Parathyroid adenoma (tissue), 2 donors: ENCODE measurements around the gene MUC16.

Source experiments
- H2AFZ ChIP-seq: fragments of 300-600 bp; sonication (generic); one replicate; pipeline ENCODE4 v1.7.0; 2017; ENCODE audit warnings: antibody characterized with exemption, mild to moderate bottlenecking
- H3K27ac ChIP-seq: fragments of 300-600 bp; sonication (generic); one replicate; pipeline ENCODE4 v1.7.0; 2017
- H3K27me3 ChIP-seq: fragments of 300-600 bp; sonication (generic); one replicate; pipeline ENCODE4 v1.7.0; 2017; ENCODE audit warnings: low read length; ENCODE audit not compliant: control insufficient read depth, insufficient read depth
- H3K36me3 ChIP-seq: fragments of 300-600 bp; sonication (generic); one replicate; pipeline ENCODE4 v1.7.0; 2017; ENCODE audit warnings: low read length; ENCODE audit not compliant: control insufficient read depth, insufficient read depth
- H3K4me1 ChIP-seq: fragments of 300-600 bp; sonication (generic); one replicate; pipeline ENCODE4 v1.7.0; 2017; ENCODE audit warnings: control low read depth
- H3K4me2 ChIP-seq: fragments of 300-600 bp; sonication (generic); one replicate; pipeline ENCODE4 v1.7.0; 2017; ENCODE audit warnings: low read length
- H3K4me3 ChIP-seq: fragments of 300-600 bp; sonication (generic); one replicate; pipeline ENCODE4 v1.7.0; 2017; ENCODE audit warnings: low read depth, low read length
- H3K79me2 ChIP-seq: fragments of 300-600 bp; sonication (generic); one replicate; pipeline ENCODE4 v1.7.0; 2017; ENCODE audit warnings: control low read depth
- H3K9ac ChIP-seq: fragments of 300-600 bp; sonication (generic); one replicate; pipeline ENCODE4 v1.7.0; 2017; ENCODE audit warnings: mild to moderate bottlenecking
- H3K9me3 ChIP-seq: fragments of 300-600 bp; sonication (generic); one replicate; pipeline ENCODE4 v1.7.0; 2017; ENCODE audit warnings: low read length; ENCODE audit not compliant: control insufficient read depth
- TF ChIP-seq, protein P1 (sequence below): fragments of 300-600 bp; sonication (generic); IDR thresholded peaks from one replicate; pipeline ENCODE4 v1.7.0; 2017; ENCODE audit warnings: antibody characterized with exemption, mild to moderate bottlenecking
- donor health status: primary hyperparathyroidism.

The MUC16 gene

DNA sequence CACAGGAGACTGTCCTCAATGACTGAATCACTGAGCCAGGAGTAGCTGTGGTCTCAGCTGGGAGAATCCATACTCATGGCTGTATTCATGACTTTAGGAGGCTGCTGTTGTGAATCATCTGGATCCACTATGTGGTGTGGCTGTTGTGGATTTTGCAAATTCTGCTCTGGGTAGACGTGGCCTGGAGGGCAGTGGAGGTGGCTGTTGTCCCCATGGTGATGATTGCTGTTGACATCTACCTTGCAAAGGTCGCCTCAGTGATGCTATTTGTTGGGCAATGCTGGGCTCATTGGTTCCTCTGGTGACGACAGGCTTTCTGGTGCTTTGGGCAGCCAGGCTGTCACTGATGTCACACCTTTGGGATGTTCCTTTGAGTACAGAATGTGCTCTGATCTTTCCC is 23.9 kb downstream of the MUC16 start:
- Histone ChIP-seq H3K27me3 (no peaks in the 10 kb centered on the region), H3K9ac (no peak overlapping the region), H3K4me2 (no peak overlapping the region), H3K79me2 (no peaks in the 10 kb centered on the region), H2AFZ (no peak overlapping the region), H3K36me3 (no peaks in the 10 kb centered on the region), H3K4me1 (no peaks in the 10 kb centered on the region), H3K27ac (no peak overlapping the region), H3K9me3 (no peaks in the 10 kb centered on the region), H3K4me3 (no peak overlapping the region)
- TF ChIP-seq, protein P1, sequence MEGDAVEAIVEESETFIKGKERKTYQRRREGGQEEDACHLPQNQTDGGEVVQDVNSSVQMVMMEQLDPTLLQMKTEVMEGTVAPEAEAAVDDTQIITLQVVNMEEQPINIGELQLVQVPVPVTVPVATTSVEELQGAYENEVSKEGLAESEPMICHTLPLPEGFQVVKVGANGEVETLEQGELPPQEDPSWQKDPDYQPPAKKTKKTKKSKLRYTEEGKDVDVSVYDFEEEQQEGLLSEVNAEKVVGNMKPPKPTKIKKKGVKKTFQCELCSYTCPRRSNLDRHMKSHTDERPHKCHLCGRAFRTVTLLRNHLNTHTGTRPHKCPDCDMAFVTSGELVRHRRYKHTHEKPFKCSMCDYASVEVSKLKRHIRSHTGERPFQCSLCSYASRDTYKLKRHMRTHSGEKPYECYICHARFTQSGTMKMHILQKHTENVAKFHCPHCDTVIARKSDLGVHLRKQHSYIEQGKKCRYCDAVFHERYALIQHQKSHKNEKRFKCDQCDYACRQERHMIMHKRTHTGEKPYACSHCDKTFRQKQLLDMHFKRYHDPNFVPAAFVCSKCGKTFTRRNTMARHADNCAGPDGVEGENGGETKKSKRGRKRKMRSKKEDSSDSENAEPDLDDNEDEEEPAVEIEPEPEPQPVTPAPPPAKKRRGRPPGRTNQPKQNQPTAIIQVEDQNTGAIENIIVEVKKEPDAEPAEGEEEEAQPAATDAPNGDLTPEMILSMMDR: no peak

DNA sequence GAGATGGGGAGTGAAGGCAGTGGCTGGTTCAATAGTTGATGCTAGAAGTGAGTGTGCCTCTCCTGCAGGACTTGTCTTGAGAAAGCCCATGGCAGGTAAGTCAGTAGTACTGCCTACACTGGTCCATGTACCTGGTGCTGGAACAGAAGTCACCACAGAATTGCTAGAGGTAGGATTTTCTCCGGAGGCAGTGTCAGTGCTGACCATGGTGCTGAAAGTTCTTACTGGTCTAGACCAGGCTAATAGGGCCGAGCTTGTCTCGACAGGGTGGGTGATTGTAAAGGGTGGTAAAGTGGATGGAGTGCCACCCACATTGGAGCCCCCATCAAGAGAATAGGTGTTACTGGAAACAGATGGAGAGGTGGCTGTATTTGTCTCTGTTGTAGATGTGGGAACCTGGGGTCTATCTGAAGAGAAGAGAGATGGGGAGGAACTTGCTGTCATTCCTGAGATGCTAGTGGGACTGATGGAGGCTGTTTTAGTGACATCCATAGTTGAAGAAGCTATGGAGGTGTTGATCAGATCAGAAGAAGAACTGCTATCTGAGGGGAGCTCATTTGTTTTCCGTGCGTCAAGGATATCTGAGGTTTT is 36.6 kb downstream of the MUC16 start:
- TF ChIP-seq, protein P1: no peak
- H3K9ac ChIP-seq: no peak overlapping the region
- no peaks in the 10 kb centered on the region for H3K4me1 ChIP-seq
- no peak overlapping the region for H2AFZ ChIP-seq
- no peak overlapping the region for H3K4me3 ChIP-seq
- no peaks in the 10 kb centered on the region for H3K9me3 ChIP-seq
- H3K27me3 ChIP-seq: no peaks in the 10 kb centered on the region
- no peaks in the 10 kb centered on the region for H3K79me2 ChIP-seq
- no peak overlapping the region for H3K4me2 ChIP-seq
- no peaks in the 10 kb centered on the region for H3K36me3 ChIP-seq
- H3K27ac ChIP-seq: no peak overlapping the region

DNA sequence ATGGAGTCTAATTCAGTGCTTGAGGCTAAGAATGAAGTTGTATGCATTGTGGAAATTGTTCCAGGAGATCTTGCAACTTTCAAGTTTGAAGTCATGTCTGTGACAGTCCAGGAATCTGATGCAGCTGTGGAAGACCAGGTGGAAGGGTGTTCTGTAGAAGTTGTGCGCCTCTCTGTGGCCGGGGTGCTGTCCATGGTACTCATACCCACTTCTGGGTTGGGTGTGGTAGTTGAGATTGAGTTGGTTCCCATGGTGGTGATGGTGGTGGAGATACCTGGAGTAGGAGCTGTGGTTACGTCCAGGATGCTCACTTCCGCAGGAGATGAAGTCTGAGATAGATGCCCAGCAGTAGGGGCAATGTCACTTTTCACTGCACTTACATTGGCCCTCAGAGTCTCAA is 44.3 kb downstream of the MUC16 start:
- Histone ChIP-seq H2AFZ (no peak overlapping the region), H3K9ac (no peak overlapping the region), H3K9me3 (no peaks in the 10 kb centered on the region), H3K79me2 (no peaks in the 10 kb centered on the region), H3K4me1 (no peaks in the 10 kb centered on the region), H3K4me2 (no peak overlapping the region), H3K4me3 (no peak overlapping the region), H3K36me3 (no peaks in the 10 kb centered on the region), H3K27ac (no peak overlapping the region), H3K27me3 (no peaks in the 10 kb centered on the region)
- TF ChIP-seq, protein P1: no peak
